Lung (tissue), 12 donors: ENCODE data around the gene CPED1. TPM values are rescaled to one million over a fixed set of nuclear protein-coding genes. Genes with fewer than 3 reads are reported as not detected.

ENCODE experiments used
- ATAC-seq: fragments of 200-7000 bp; cut with Tn5 transposase; one replicate; pipeline ENCODE4 v1.9.1; 2020; ENCODE audit warnings: moderate number of reproducible peaks; ENCODE audit not compliant: insufficient read depth, low FRiP score
- DNase-seq, 3 donors: peaks; one replicate each; pipeline ENCODE4 v3.0.0-alpha.2; 2013 to 2017
- H3K27ac ChIP-seq, 2 donors: one replicate each; pipeline ENCODE4 v1.5.1; 2013; ENCODE audit warnings: mild to moderate bottlenecking in 2 of 2, moderate library complexity in 2 of 2, control low read depth in 1 of 2, inconsistent platforms in 1 of 2, low read depth in 1 of 2, low read length in 1 of 2
- H3K27me3 ChIP-seq, 3 donors: one replicate each; pipeline ENCODE4 v1.5.1; 2013; ENCODE audit warnings: low read length in 2 of 3; ENCODE audit not compliant: control insufficient read depth in 3 of 3, insufficient read depth in 3 of 3
- H3K36me3 ChIP-seq, 4 donors: one replicate each; pipeline ENCODE4 v1.5.1; 2013; ENCODE audit warnings: low read length in 4 of 4, mild to moderate bottlenecking in 1 of 4, moderate library complexity in 1 of 4; ENCODE audit not compliant: control insufficient read depth in 4 of 4, insufficient read depth in 4 of 4
- H3K4me1 ChIP-seq, 5 donors: one replicate each; pipeline ENCODE4 v1.5.1; 2013; ENCODE audit warnings: low read length in 5 of 5, mild to moderate bottlenecking in 2 of 5, moderate library complexity in 1 of 5; ENCODE audit not compliant: control insufficient read depth in 5 of 5, insufficient read depth in 5 of 5
- H3K4me3 ChIP-seq: one replicate; pipeline ENCODE4 v1.5.1; 2013; ENCODE audit warnings: mild to moderate bottlenecking, control low read depth, moderate library complexity
- H3K9ac ChIP-seq, 2 donors: one replicate each; pipeline ENCODE4 v1.5.1; 2013; ENCODE audit warnings: low read length in 2 of 2, control low read depth in 1 of 2; ENCODE audit not compliant: insufficient read depth in 1 of 2
- H3K9me3 ChIP-seq, 4 donors: one replicate each; pipeline ENCODE4 v1.5.1; 2013; ENCODE audit warnings: low read length in 3 of 4, mild to moderate bottlenecking in 1 of 4, moderate library complexity in 1 of 4; ENCODE audit not compliant: control insufficient read depth in 4 of 4, insufficient read depth in 3 of 4
- WGBS, 2 donors: extraction: QIAGEN DNeasy Blood & Tissue Kit; methylation state at CpG; one replicate each; pipeline ENCODE4 v1.1.7; 2013; 5-methylcytosine and 5-hydroxymethylcytosine counted together
- polyA plus RNA-seq, 2 donors: library from polyadenylated mRNA; stranded (reverse); fragments of 200-250 nt; gene quantifications; one replicate each; pipeline ENCODE4 v1.2.1, GENCODE V29; 2013
- total RNA-seq, 2 donors: library from RNA; depleted of rRNA in 1 of 2; stranded (reverse); fragments of >200 nt in 1 of 2; gene quantifications; one replicate each; pipeline ENCODE4 v1.2.1, GENCODE V29; 2014 to 2021
- TF ChIP-seq, protein P1 (sequence below): IDR thresholded peaks from 2 replicates; pipeline ENCODE4 v1.5.1; 2012; ENCODE audit warnings: mild to moderate bottlenecking; ENCODE audit errors: control extremely low read depth, extremely low read depth
- donor health status: control.
- donor health status: control.
- donor health status: Bipolar disorder and iron deficiency.
- donor health status: healthy.
- donor health status: DM: yes; HTN: yes; CAD: no.

Gene CPED1
- total and polyA plus RNA-seq, 4 donors: 1.8 to 32.3 (median 7.4) TPM

- DNase-seq: no peak
- TF ChIP-seq, protein P1, sequence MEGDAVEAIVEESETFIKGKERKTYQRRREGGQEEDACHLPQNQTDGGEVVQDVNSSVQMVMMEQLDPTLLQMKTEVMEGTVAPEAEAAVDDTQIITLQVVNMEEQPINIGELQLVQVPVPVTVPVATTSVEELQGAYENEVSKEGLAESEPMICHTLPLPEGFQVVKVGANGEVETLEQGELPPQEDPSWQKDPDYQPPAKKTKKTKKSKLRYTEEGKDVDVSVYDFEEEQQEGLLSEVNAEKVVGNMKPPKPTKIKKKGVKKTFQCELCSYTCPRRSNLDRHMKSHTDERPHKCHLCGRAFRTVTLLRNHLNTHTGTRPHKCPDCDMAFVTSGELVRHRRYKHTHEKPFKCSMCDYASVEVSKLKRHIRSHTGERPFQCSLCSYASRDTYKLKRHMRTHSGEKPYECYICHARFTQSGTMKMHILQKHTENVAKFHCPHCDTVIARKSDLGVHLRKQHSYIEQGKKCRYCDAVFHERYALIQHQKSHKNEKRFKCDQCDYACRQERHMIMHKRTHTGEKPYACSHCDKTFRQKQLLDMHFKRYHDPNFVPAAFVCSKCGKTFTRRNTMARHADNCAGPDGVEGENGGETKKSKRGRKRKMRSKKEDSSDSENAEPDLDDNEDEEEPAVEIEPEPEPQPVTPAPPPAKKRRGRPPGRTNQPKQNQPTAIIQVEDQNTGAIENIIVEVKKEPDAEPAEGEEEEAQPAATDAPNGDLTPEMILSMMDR: no peak
- Histone ChIP-seq H3K9me3 (no peaks in the 10 kb centered on the region), H3K4me3 (no peak overlapping the region), H3K27me3 (no peaks in the 10 kb centered on the region), H3K27ac (no peak overlapping the region), H3K36me3 (peaks cover 0 to 5% (median 0%) of the 10 kb centered on the region in 4 donors), H3K4me1 (no peaks in the 10 kb centered on the region), H3K9ac (no peak overlapping the region)
- WGBS, 2 donors: 82 to 87% methylated on average over 3 of the region's 3 CpGs
- no peak for ATAC-seq
These were observed 170.2 kb downstream of the CPED1 start for GRCh38 chr7:121158665-121159064.

DNA sequence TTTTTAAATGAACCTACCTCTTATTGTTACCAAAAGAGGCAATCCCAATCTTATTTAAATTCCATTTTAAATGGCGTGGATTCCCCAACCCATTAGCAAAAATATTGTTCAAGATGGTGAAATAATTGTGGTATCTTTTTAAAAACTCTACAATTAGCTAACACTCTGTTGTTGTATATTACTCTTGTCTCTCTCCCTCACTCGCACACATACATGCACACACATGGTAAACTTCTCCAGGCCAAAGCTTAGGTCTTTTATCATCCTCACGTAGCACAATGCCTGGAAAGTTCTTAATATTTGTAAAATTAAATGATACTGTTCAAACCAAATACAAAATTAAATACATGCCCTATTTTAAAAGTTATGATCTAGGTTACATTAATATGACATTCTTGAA lies 171.0 kb downstream of the CPED1 start:
- Histone ChIP-seq H3K27me3 (no peaks in the 10 kb centered on the region), H3K36me3 (peaks cover 0 to 7% (median 0%) of the 10 kb centered on the region in 4 donors), H3K9me3 (no peaks in the 10 kb centered on the region), H3K9ac (no peak overlapping the region), H3K4me1 (no peaks in the 10 kb centered on the region), H3K27ac (no peak overlapping the region), H3K4me3 (no peak overlapping the region)
- no peak for ATAC-seq
- no peak for DNase-seq
- WGBS, 2 donors: 78 to 84% methylated on average over 3 of the region's 3 CpGs
- TF ChIP-seq, protein P1: no peak

GRCh38 chr7:121160150-121161008 lies 171.9 kb downstream of the CPED1 start:
- Histone ChIP-seq H3K9me3 (no peaks in the 10 kb centered on the region), H3K9ac (no peak overlapping the region), H3K36me3 (peaks cover 0 to 7% (median 0%) of the 10 kb centered on the region in 4 donors), H3K4me3 (no peak overlapping the region), H3K4me1 (no peaks in the 10 kb centered on the region), H3K27me3 (no peaks in the 10 kb centered on the region), H3K27ac (no peak overlapping the region)
- ATAC-seq: no peak
- TF ChIP-seq, protein P1: no peak
- no peak for DNase-seq
- 80 to 84% methylated on average over 4 of the region's 4 CpGs for WGBS, 2 donors

DNA sequence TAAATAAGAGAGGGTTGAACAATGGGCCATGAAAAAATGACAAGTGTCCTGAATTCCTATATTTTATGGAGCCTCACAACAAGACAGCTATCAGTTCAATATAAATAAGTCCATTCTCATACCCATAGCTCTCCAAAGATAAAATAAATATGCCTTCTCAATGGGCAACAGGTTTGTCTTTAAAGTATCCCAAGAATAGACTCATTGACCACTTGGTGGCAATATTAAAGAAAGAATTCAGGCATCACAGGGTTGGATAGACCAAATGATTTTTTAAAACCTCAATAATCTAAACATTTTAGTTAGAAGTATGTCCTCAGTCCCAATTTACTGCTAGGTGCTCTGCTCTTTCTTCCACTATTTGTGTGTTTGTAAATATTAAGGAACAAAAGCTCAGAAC lies 175.2 kb downstream of the CPED1 start:
- DNase-seq (no peak), ATAC-seq (no peak)
- TF ChIP-seq, protein P1: no peak
- H3K4me3 ChIP-seq: no peak overlapping the region
- no peaks in the 10 kb centered on the region for H3K9me3 ChIP-seq
- H3K27ac ChIP-seq: no peak overlapping the region
- H3K36me3 ChIP-seq: peaks cover 0 to 10% (median 0%) of the 10 kb centered on the region in 4 donors
- no peak overlapping the region for H3K9ac ChIP-seq
- no peaks in the 10 kb centered on the region for H3K27me3 ChIP-seq
- H3K4me1 ChIP-seq: no peaks in the 10 kb centered on the region
